Suprapubic skin (tissue), 4 donors: ENCODE measurements around the gene KPTN. TPM values are rescaled to one million over a fixed set of nuclear protein-coding genes. Genes with fewer than 3 reads are reported as not detected.

ENCODE experiments used
- DNase-seq, 2 donors: peaks; one replicate each; pipeline ENCODE4 v3.0.0-alpha.2; 2019; ENCODE audit warnings: low spot score in 2 of 2
- H3K27ac ChIP-seq: fragments of 200-600 bp; sonication (generic); one replicate; pipeline ENCODE4 v1.5.1; 2019
- H3K27me3 ChIP-seq: fragments of 200-600 bp; sonication (generic); one replicate; pipeline ENCODE4 v1.5.1; 2019
- H3K36me3 ChIP-seq: fragments of 200-600 bp; sonication (generic); one replicate; pipeline ENCODE4 v1.5.1; 2019
- H3K4me1 ChIP-seq: fragments of 200-600 bp; sonication (generic); one replicate; pipeline ENCODE4 v1.5.1; 2019
- H3K4me3 ChIP-seq: fragments of 200-600 bp; sonication (generic); one replicate; pipeline ENCODE4 v1.5.1; 2019; ENCODE audit warnings: mild to moderate bottlenecking
- H3K9me3 ChIP-seq: fragments of 200-600 bp; sonication (generic); one replicate; pipeline ENCODE4 v1.5.1; 2019
- CTCF ChIP-seq, 2 donors: fragments of 200-600 bp in 1 of 2; fragments of 450-650 bp in 1 of 2; sonication (generic) in 1 of 2; IDR thresholded peaks; one replicate each; pipeline ENCODE4 v1.5.1; 2016 to 2019; ENCODE audit warnings: antibody characterized with exemption in 2 of 2, mild to moderate bottlenecking in 1 of 2, moderate library complexity in 1 of 2
- EP300 ChIP-seq: sonication (generic); formaldehyde crosslinking; IDR thresholded peaks from one replicate; pipeline ENCODE4 v1.6.1; 2017; ENCODE audit warnings: antibody characterized with exemption
- POLR2A ChIP-seq, 2 donors: fragments of 450-650 bp; IDR thresholded peaks; one replicate each; pipeline ENCODE4 v1.6.1; 2017; ENCODE audit warnings: antibody characterized with exemption in 2 of 2, mild to moderate bottlenecking in 2 of 2, moderate library complexity in 2 of 2
- POLR2AphosphoS5 ChIP-seq, 3 donors: sonication (generic); formaldehyde crosslinking; IDR thresholded peaks; one replicate each; pipeline ENCODE4 v1.6.1; 2017; ENCODE audit warnings: antibody characterized with exemption in 3 of 3
- WGBS: methylation state at CpG from one replicate; pipeline ENCODE4 v1.1.5; 2018; 5-methylcytosine and 5-hydroxymethylcytosine counted together
- total RNA-seq, 4 donors: library from RNA; depleted of rRNA; stranded (reverse); fragments of >200 nt; gene quantifications; one replicate each; pipeline ENCODE4 v1.1.0, GENCODE V29; 2016

Gene KPTN
- total RNA-seq, 4 donors from 2014 or later: 4.3 to 16.3 (median 5.9) TPM

GRCh38 chr19:47523473-47523872 is 39.5 kb upstream of the KPTN start:
- Histone ChIP-seq H3K4me1 (no peaks in the 10 kb centered on the region), H3K4me3 (no peak overlapping the region), H3K9me3 (no peaks in the 10 kb centered on the region), H3K36me3 (no peaks in the 10 kb centered on the region), H3K27ac (no peak overlapping the region), H3K27me3 (peaks cover 3% of the 10 kb centered on the region)
- TF ChIP-seq CTCF (IDR thresholded peaks at IDR 0.05) (no peak), POLR2AphosphoS5 (IDR thresholded peaks at IDR 0.05) (no peak), POLR2A (IDR thresholded peaks at IDR 0.05) (no peak), EP300 (no peak)
- WGBS: 52% methylated on average over 7 of the region's 7 CpGs
- DNase-seq: no peak

- no peak overlapping the region for H3K4me3 ChIP-seq
- DNase-seq: no peak
- TF ChIP-seq POLR2AphosphoS5 (IDR thresholded peaks at IDR 0.05) (no peak), CTCF (IDR thresholded peaks at IDR 0.05) (no peak), POLR2A (IDR thresholded peaks at IDR 0.05) (no peak), EP300 (no peak)
- H3K27me3 ChIP-seq: peaks cover 3% of the 10 kb centered on the region
- H3K9me3 ChIP-seq: no peaks in the 10 kb centered on the region
- H3K36me3 ChIP-seq: no peaks in the 10 kb centered on the region
- H3K27ac ChIP-seq: no peak overlapping the region
- no peaks in the 10 kb centered on the region for H3K4me1 ChIP-seq
- 63% methylated on average over 16 of the region's 20 CpGs for WGBS
Measured at GRCh38 chr19:47521473-47522180, 37.6 kb upstream of the KPTN start.

- peaks cover 3% of the 10 kb centered on the region for H3K27me3 ChIP-seq
Measured at GRCh38 chr19:47520839-47521238, 36.8 kb upstream of the KPTN start.

GRCh38 chr19:47520343-47520806 is 36.4 kb upstream of the KPTN start:
- Histone ChIP-seq H3K36me3 (no peaks in the 10 kb centered on the region), H3K27me3 (peaks cover 3% of the 10 kb centered on the region), H3K27ac (no peak overlapping the region), H3K4me1 (peaks cover 6% of the 10 kb centered on the region), H3K9me3 (no peaks in the 10 kb centered on the region), H3K4me3 (no peak overlapping the region)
- no peak for TF ChIP-seq EP300
- TF ChIP-seq POLR2AphosphoS5 (IDR thresholded peaks at IDR 0.05): no peak
- no peak for TF ChIP-seq CTCF (IDR thresholded peaks at IDR 0.05)
- TF ChIP-seq POLR2A (IDR thresholded peaks at IDR 0.05): no peak
- 79% methylated on average over 10 of the region's 10 CpGs for WGBS
- DNase-seq: no peak

More at GRCh38 chr19:47520839-47521238, 36.8 kb upstream of the KPTN start:
- DNase-seq: no peak
- WGBS: 100% methylated on average over 2 of the region's 6 CpGs
- Histone ChIP-seq H3K9me3 (no peaks in the 10 kb centered on the region), H3K4me3 (no peak overlapping the region), H3K36me3 (no peaks in the 10 kb centered on the region), H3K27ac (no peak overlapping the region), H3K4me1 (peaks cover 2% of the 10 kb centered on the region)
- TF ChIP-seq CTCF (IDR thresholded peaks at IDR 0.05) (no peak), POLR2A (IDR thresholded peaks at IDR 0.05) (no peak), POLR2AphosphoS5 (IDR thresholded peaks at IDR 0.05) (no peak), EP300 (no peak)

- Histone ChIP-seq H3K4me3 (no peak overlapping the region), H3K4me1 (peaks cover 10% of the 10 kb centered on the region), H3K9me3 (no peaks in the 10 kb centered on the region), H3K27me3 (peaks cover 3% of the 10 kb centered on the region), H3K36me3 (no peaks in the 10 kb centered on the region), H3K27ac (no peak overlapping the region)
- TF ChIP-seq CTCF (IDR thresholded peaks at IDR 0.05): no peak
- TF ChIP-seq POLR2A (IDR thresholded peaks at IDR 0.05): no peak
- no peak for TF ChIP-seq EP300
- no peak for TF ChIP-seq POLR2AphosphoS5 (IDR thresholded peaks at IDR 0.05)
- DNase-seq: no peak
- WGBS: 87% methylated on average over 9 of the region's 9 CpGs
Measured at GRCh38 chr19:47518854-47519253, 34.8 kb upstream of the KPTN start.
